CD4-positive, alpha-beta T cell (primary cell): Measurements from ENCODE around the gene MOAP1. TPM values are rescaled to one million over a fixed set of nuclear protein-coding genes. Genes with fewer than 3 reads are reported as not detected.
"Not testable (repeated sequence)": the region's sequence is repeated elsewhere in the genome, so short reads cannot be mapped to it uniquely, and the experiment has no call there.

Source experiments
- ATAC-seq: fragments of 200-7000 bp; cut with Tn5 transposase; one replicate; pipeline ENCODE4 v1.10.0; 2022; ENCODE audit warnings: mild to moderate bottlenecking; ENCODE audit not compliant: poor library complexity
- CTCF ChIA-PET: fragments of 350-600 bp; sonication (Branson Sonifier 250); formaldehyde crosslinking; loops from one replicate; lab custom pipeline; 2021; ENCODE audit warnings: antibody characterized with exemption, inconsistent platforms; lab: Charles Lee
- POLR2A ChIA-PET: fragments of 350-600 bp; sonication (Branson Sonifier 250); formaldehyde crosslinking; loops from one replicate; lab custom pipeline; 2021; ENCODE audit warnings: antibody characterized with exemption, inconsistent platforms; lab: Charles Lee
- DNase-seq, 14 experiments: peaks; one replicate each; pipeline ENCODE4 v3.0.0-alpha.2; 2013 to 2020; ENCODE audit warnings: mixed read lengths in 2 of 14
- H3K27ac ChIP-seq, 2 donors: one replicate each; pipeline versions ENCODE4 v1.5.1 to v1.7.0; 2013; ENCODE audit warnings: low read length in 2 of 2, low read depth in 1 of 2, mild to moderate bottlenecking in 1 of 2
- H3K27me3 ChIP-seq, 2 experiments: 1 replicate in 1 of 2; 2 replicates in 1 of 2; pipeline versions ENCODE4 v1.6.1 to v1.7.0; 2013; ENCODE audit warnings: low read length in 2 of 2, control low read depth in 1 of 2, mild to moderate bottlenecking in 1 of 2, moderate library complexity in 1 of 2; ENCODE audit not compliant: insufficient read depth in 2 of 2, control insufficient read depth in 1 of 2
- H3K36me3 ChIP-seq: one replicate; pipeline ENCODE4 v1.6.1; 2013; ENCODE audit warnings: low read length, control low read depth; ENCODE audit not compliant: insufficient read depth
- H3K4me1 ChIP-seq: one replicate; pipeline ENCODE4 v1.6.1; 2013; ENCODE audit warnings: low read length, control low read depth; ENCODE audit not compliant: insufficient read depth
- H3K4me3 ChIP-seq: one replicate; pipeline ENCODE4 v1.5.1; 2013; ENCODE audit warnings: mild to moderate bottlenecking, low read length, moderate library complexity
- H3K9me3 ChIP-seq, 2 experiments: 1 replicate in 1 of 2; 2 replicates in 1 of 2; pipeline versions ENCODE4 v1.6.1 to v1.7.0; 2013; ENCODE audit warnings: low read length in 2 of 2, mild to moderate bottlenecking in 2 of 2, control low read depth in 1 of 2, moderate library complexity in 1 of 2; ENCODE audit not compliant: control insufficient read depth in 1 of 2, insufficient read depth in 1 of 2
- H3K27ac Mint-ChIP-seq: one replicate; pipeline ENCODE4 v1.8.0; 2020; ENCODE audit warnings: mixed read lengths
- H3K27me3 Mint-ChIP-seq: one replicate; pipeline ENCODE4 v1.8.0; 2021; ENCODE audit warnings: mixed read lengths
- H3K36me3 Mint-ChIP-seq: one replicate; pipeline ENCODE4 v1.8.0; 2021; ENCODE audit warnings: low read depth, mixed read lengths
- H3K4me1 Mint-ChIP-seq: one replicate; pipeline ENCODE4 v1.8.0; 2021; ENCODE audit warnings: low read depth, mixed read lengths
- H3K4me3 Mint-ChIP-seq: one replicate; pipeline ENCODE4 v1.8.0; 2020; ENCODE audit warnings: mild to moderate bottlenecking, mixed read lengths
- H3K9me3 Mint-ChIP-seq: one replicate; pipeline ENCODE4 v1.8.0; 2020; ENCODE audit warnings: mixed read lengths
- CTCF ChIP-seq: fragments of 200-600 bp; IDR thresholded peaks from one replicate; pipeline ENCODE4 v1.8.0; 2022; ENCODE audit warnings: antibody characterized with exemption, mild to moderate bottlenecking
- intact Hi-C, 2 experiments: fragments of 100-400 bp; cut with DNase I in 1 of 2; cut with micrococcal nuclease in 1 of 2; formaldehyde crosslinking; loops; one replicate each; pipeline versions ENCODE4 v1.15.1 to v1.9.0; 2023 to 2025; cut with DNase I, micrococcal nuclease
- total RNA-seq, 174 experiments: library from RNA in 2 of 174; stranded (reverse) in 2 of 174; gene quantifications; one replicate each; pipeline ENCODE4 v1.2.3 and lab custom pipeline; 2021 to 2026

MOAP1 gene
- total RNA-seq, 2 experiments from 2014 or later, result 127 to 130 TPM

DNA sequence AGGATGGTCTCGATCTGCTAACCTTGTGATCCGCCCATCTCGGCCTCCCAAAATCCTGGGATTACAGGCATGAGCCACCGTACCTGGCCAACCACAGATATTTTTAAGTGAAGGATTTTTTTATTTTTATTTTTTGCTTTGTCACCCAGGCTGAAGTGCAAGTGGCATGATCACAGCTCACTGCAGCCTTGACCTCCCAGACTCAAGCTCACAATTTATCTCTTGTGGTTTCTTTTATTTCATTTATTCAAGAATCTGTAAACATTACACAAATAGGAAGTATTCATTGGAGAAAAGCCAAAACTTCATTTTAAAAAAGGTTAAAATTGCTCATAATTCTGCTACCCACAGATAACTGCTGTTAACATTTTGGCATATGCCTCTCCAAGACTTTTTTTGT, 13.3 kb downstream of the MOAP1 start:
- H3K27ac ChIP-seq, result no peak overlapping the region
- no peaks in the 10 kb centered on the region for H3K36me3 ChIP-seq
- intact Hi-C loops, result no loop called here
- CTCF ChIA-PET, result interaction anchor here (0.6 kb wide), 1 partner anchor 8 kb away, joined by 5 read pairs; no protein-coding TSS in a partner anchor
- H3K9me3 ChIP-seq, result no peaks in the 10 kb centered on the region
- no peaks in the 10 kb centered on the region for H3K4me1 ChIP-seq
- no peak overlapping the region for H3K4me3 ChIP-seq
- Mint-ChIP-seq H3K4me3 (no peak overlapping the region), H3K36me3 (no peaks in the 10 kb centered on the region), H3K27me3 (no peaks in the 10 kb centered on the region), H3K4me1 (no peaks in the 10 kb centered on the region), H3K9me3 (no peaks in the 10 kb centered on the region), H3K27ac (no peak overlapping the region)
- H3K27me3 ChIP-seq, result peaks cover 0 to 3% of the 10 kb centered on the region in 2 experiments
- TF ChIP-seq CTCF, result no peak
- DNase-seq, result no peak
- POLR2A ChIA-PET, result no interaction called here
- ATAC-seq, result no peak

DNA sequence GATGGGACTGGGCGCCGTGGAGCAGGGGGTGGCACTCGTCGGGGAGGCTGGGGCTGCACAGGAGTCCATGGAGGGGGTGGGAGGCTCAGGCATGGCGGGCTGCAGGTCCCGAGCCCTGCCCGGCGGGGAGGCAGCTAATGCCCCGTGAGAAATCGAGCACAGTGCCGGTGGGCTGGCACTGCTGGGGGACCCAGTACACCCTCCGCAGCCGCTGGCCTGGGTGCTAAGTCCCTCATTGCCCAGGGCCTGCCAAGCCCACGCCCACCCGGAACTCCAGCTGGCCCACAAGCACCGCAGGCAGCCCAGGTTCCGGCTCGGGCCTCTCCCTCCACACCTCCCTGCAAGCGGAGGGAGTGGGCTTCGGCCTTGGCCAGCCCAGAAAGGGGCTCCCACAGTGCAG, 14.6 kb downstream of the MOAP1 start:
- H3K27ac ChIP-seq, H3K36me3 ChIP-seq, H3K4me1 ChIP-seq, H3K36me3 Mint-ChIP-seq, DNase-seq, intact Hi-C loops, H3K27ac Mint-ChIP-seq, H3K9me3 ChIP-seq, H3K4me3 ChIP-seq, H3K4me1 Mint-ChIP-seq, H3K9me3 Mint-ChIP-seq, CTCF ChIA-PET, H3K27me3 ChIP-seq, ATAC-seq, H3K27me3 Mint-ChIP-seq, H3K4me3 Mint-ChIP-seq, POLR2A ChIA-PET: not testable (repeated sequence)

DNA sequence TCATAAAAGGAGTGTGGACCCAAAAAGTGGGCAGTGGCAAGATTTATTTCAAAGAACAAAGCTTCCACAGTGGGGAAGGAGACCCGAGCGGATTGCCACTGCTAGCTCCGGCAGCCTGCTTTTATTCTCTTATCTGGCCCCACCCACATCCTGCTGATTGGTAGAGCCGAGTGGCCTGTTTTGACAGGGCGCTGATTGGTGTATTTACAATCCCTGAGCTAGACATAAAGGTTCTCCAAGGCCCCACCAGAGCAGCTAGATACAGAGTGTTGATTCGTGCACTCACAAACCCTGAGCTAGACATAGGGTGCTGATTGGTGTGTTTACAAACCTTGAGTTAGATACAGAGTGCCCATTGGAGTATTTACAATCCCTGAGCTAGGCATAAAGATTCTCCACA, 15.1 kb downstream of the MOAP1 start:
- intact Hi-C loops, H3K27ac Mint-ChIP-seq, H3K36me3 Mint-ChIP-seq, H3K9me3 Mint-ChIP-seq, H3K9me3 ChIP-seq, H3K4me3 ChIP-seq, H3K27ac ChIP-seq, H3K4me3 Mint-ChIP-seq, DNase-seq, ATAC-seq, H3K4me1 ChIP-seq, H3K27me3 ChIP-seq, H3K36me3 ChIP-seq, CTCF ChIA-PET, H3K27me3 Mint-ChIP-seq, H3K4me1 Mint-ChIP-seq: not testable (repeated sequence)
- POLR2A ChIA-PET, result interaction anchor here (0.5 to 0.7 kb wide), 2 partner anchors 12 to 483 kb away, joined by 3 read pairs; no protein-coding TSS in a partner anchor

- H3K27me3 Mint-ChIP-seq, H3K4me1 Mint-ChIP-seq, H3K27me3 ChIP-seq, intact Hi-C loops, CTCF ChIA-PET, H3K9me3 Mint-ChIP-seq, H3K9me3 ChIP-seq, H3K27ac Mint-ChIP-seq, H3K4me3 ChIP-seq, POLR2A ChIA-PET, H3K36me3 Mint-ChIP-seq, ATAC-seq, H3K36me3 ChIP-seq, H3K4me3 Mint-ChIP-seq, DNase-seq, H3K4me1 ChIP-seq, H3K27ac ChIP-seq: not testable (repeated sequence)
Measured at GRCh38 chr14:93168610-93169009, 16.1 kb downstream of the MOAP1 start.

GRCh38 chr14:93165271-93166265, 19.1 kb downstream of the MOAP1 start:
- H3K27me3 Mint-ChIP-seq, H3K9me3 Mint-ChIP-seq, H3K27ac Mint-ChIP-seq, DNase-seq, POLR2A ChIA-PET, H3K4me3 Mint-ChIP-seq, H3K4me3 ChIP-seq, H3K36me3 ChIP-seq, H3K27ac ChIP-seq, CTCF ChIA-PET, H3K4me1 ChIP-seq, intact Hi-C loops, H3K9me3 ChIP-seq, H3K27me3 ChIP-seq, ATAC-seq, H3K36me3 Mint-ChIP-seq, H3K4me1 Mint-ChIP-seq: not testable (repeated sequence)
